PC-3 (cell line): ENCODE results near the gene EEF1A2. TPM values are rescaled to one million over a fixed set of nuclear protein-coding genes. Genes with fewer than 3 reads are reported as not detected.

Experiments used
- ATAC-seq: fragments of 200-7000 bp; cut with Tn5 transposase; 2 replicates; pipeline ENCODE4 v1.9.1; 2020; ENCODE audit warnings: mild to moderate bottlenecking, moderate library complexity
- BruUV-seq: library from RNA; stranded (reverse); fragments of 400-500 nt; replicated peaks from 2 replicates; lab custom pipeline; 2021; lab: Mats Ljungman, UMichigan
- CTCF ChIA-PET: fragments of 300-600 bp; sonication (Branson Sonifier 250); formaldehyde crosslinking; loops from one replicate; lab custom pipeline; 2022; ENCODE audit warnings: antibody characterized with exemption; lab: Charles Lee
- POLR2A ChIA-PET: fragments of 300-600 bp; sonication (Branson Sonifier 250); formaldehyde crosslinking; loops from one replicate; lab custom pipeline; 2022; ENCODE audit warnings: antibody characterized with exemption; ENCODE audit not compliant: unreplicated experiment; lab: Charles Lee
- DNase-seq: peaks from one replicate; pipeline ENCODE4 v3.0.0-alpha.2; 2015
- H2AFZ ChIP-seq: fragments of 300-600 bp; sonication (generic); 2 replicates; pipeline ENCODE4 v1.6.0; 2016; ENCODE audit warnings: antibody characterized with exemption, low read length
- H3F3A ChIP-seq: fragments of 300-600 bp; sonication (generic); one replicate; pipeline ENCODE4 v1.6.0; 2017; ENCODE audit warnings: antibody characterized with exemption, low read length, control low read depth, mild to moderate bottlenecking; ENCODE audit not compliant: unreplicated experiment
- H3K27ac ChIP-seq: fragments of 300-600 bp; sonication (generic); 2 replicates; pipeline ENCODE4 v1.5.1; 2016; ENCODE audit warnings: mild to moderate bottlenecking, low read length
- H3K27me3 ChIP-seq: fragments of 300-600 bp; sonication (generic); 2 replicates; pipeline ENCODE4 v1.6.1; 2016; ENCODE audit warnings: low read length, mixed read lengths
- H3K36me3 ChIP-seq: fragments of 300-600 bp; sonication (generic); 2 replicates; pipeline ENCODE4 v1.6.1; 2016; ENCODE audit warnings: low read depth, mixed run types, low read length, mixed read lengths
- H3K4me1 ChIP-seq: fragments of 300-600 bp; sonication (generic); 2 replicates; pipeline ENCODE4 v1.5.1; 2016; ENCODE audit warnings: low read length; ENCODE audit not compliant: insufficient read depth
- H3K4me2 ChIP-seq: fragments of 300-600 bp; sonication (generic); 2 replicates; pipeline ENCODE4 v1.6.0; 2016; ENCODE audit warnings: low read length
- H3K4me3 ChIP-seq: fragments of 300-600 bp; sonication (generic); 2 replicates; pipeline ENCODE4 v1.5.1; 2016; ENCODE audit warnings: mild to moderate bottlenecking, low read length, mixed read lengths
- H3K79me2 ChIP-seq: fragments of 300-600 bp; sonication (generic); 2 replicates; pipeline ENCODE4 v1.6.1; 2017; ENCODE audit warnings: low read length, mixed read lengths
- H3K9ac ChIP-seq: fragments of 300-600 bp; sonication (generic); 2 replicates; pipeline ENCODE4 v1.6.0; 2016; ENCODE audit warnings: mild to moderate bottlenecking, low read length
- H3K9me2 ChIP-seq: fragments of 300-600 bp; sonication (generic); replicated peaks from 2 replicates; pipeline ENCODE4 v1.6.1; 2016; ENCODE audit warnings: mixed run types, low read length, mixed read lengths
- H3K9me3 ChIP-seq: fragments of 300-600 bp; sonication (generic); 2 replicates; pipeline ENCODE4 v1.6.1; 2016; ENCODE audit warnings: low read length, mixed read lengths
- H4K20me1 ChIP-seq: fragments of 300-600 bp; sonication (generic); 2 replicates; pipeline ENCODE4 v1.6.1; 2016; ENCODE audit warnings: low read length, mixed read lengths
- CTCF ChIP-seq: fragments of 300-600 bp; sonication (generic); conservative IDR thresholded peaks from 2 replicates; pipeline ENCODE4 v1.5.1; 2017; ENCODE audit warnings: antibody characterized with exemption, low read depth, mild to moderate bottlenecking, low read length
- EZH2 ChIP-seq: fragments of 300-600 bp; sonication (generic); IDR thresholded peaks from one replicate; pipeline ENCODE4 v1.6.1; 2017; ENCODE audit warnings: antibody characterized with exemption, mild to moderate bottlenecking, low read length; ENCODE audit not compliant: unreplicated experiment
- EZH2phosphoT487 ChIP-seq: fragments of 300-600 bp; sonication (generic); IDR thresholded peaks from 2 replicates; pipeline ENCODE4 v1.6.1; 2018; ENCODE audit warnings: mild to moderate bottlenecking, antibody characterized with exemption, low read length, borderline replicate concordance
- intact Hi-C: fragments of 100-400 bp; cut with micrococcal nuclease; formaldehyde crosslinking; loops from 2 replicates; pipeline ENCODE4 v1.9.0; 2023
- total RNA-seq: library from RNA; depleted of rRNA; stranded (reverse); fragments of >200 nt; gene quantifications from 2 replicates; pipeline ENCODE4 v1.2.3, GENCODE V29; 2014

EEF1A2 gene
- total RNA-seq, 1 experiment from 2014 or later: 463 TPM

- Histone ChIP-seq H3K4me1 (peaks cover 6% of the 10 kb centered on the region), H3K9me3 (no peaks in the 10 kb centered on the region), H3K27me3 (peaks cover 24% of the 10 kb centered on the region), H3K4me3 (no peak overlapping the region), H3K9ac (no peak overlapping the region), H2AFZ (no peak overlapping the region), H3K79me2 (no peaks in the 10 kb centered on the region), H3F3A (no peaks in the 10 kb centered on the region), H3K27ac (no peak overlapping the region), H3K9me2 (no peaks in the 10 kb centered on the region), H4K20me1 (no peaks in the 10 kb centered on the region), H3K4me2 (no peak overlapping the region), H3K36me3 (no peaks in the 10 kb centered on the region)
- intact Hi-C loops: no loop called here
- no TSS peak for BruUV-seq
- ChIA-PET CTCF (no interaction called here), POLR2A (no interaction called here)
- no peak for DNase-seq
- TF ChIP-seq EZH2phosphoT487 (no peak), EZH2 (no peak), CTCF (no peak)
- no peak for ATAC-seq
These were observed 48.8 kb downstream of the EEF1A2 start for GRCh38 chr20:63449796-63450730.

DNA sequence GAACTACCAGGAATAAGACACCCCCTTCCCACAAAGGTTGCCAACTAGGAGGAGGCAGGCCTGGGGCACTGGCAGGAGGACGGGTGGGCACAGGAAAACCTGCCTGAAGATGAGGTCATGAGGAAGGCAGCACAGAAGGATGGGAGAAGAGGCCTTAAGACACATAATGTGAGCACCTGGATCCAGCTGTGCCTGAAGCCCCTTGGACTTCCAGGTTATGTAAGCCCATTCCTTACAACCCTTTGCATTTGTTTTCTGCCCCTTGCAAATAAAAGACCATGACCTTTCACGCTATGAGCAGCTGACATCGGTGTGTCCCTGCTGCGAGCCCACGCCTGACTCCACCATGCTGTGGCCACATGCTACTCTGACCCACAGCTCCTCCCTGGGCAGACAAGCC, 49.9 kb downstream of the EEF1A2 start:
- no peak overlapping the region for H3K4me3 ChIP-seq
- no peak overlapping the region for H2AFZ ChIP-seq
- no TSS peak for BruUV-seq
- intact Hi-C loops: no loop called here
- no peaks in the 10 kb centered on the region for H4K20me1 ChIP-seq
- no peaks in the 10 kb centered on the region for H3K79me2 ChIP-seq
- ChIA-PET CTCF (no interaction called here), POLR2A (no interaction called here)
- H3K27ac ChIP-seq: no peak overlapping the region
- H3F3A ChIP-seq: no peaks in the 10 kb centered on the region
- TF ChIP-seq CTCF: no peak
- no peak for TF ChIP-seq EZH2phosphoT487
- no peak for TF ChIP-seq EZH2
- no peaks in the 10 kb centered on the region for H3K36me3 ChIP-seq
- no peaks in the 10 kb centered on the region for H3K9me2 ChIP-seq
- peaks cover under 1% of the 10 kb centered on the region; the same call in 1 of the 2 replicates for H3K4me1 ChIP-seq
- no peak overlapping the region for H3K4me2 ChIP-seq
- no peak overlapping the region for H3K9ac ChIP-seq
- no peaks in the 10 kb centered on the region for H3K9me3 ChIP-seq
- 0 out of 2 replicates have a peak, but pooled peaks cover 14% of the 10 kb centered on the region for H3K27me3 ChIP-seq
- DNase-seq (no peak), ATAC-seq (no peak)

DNA sequence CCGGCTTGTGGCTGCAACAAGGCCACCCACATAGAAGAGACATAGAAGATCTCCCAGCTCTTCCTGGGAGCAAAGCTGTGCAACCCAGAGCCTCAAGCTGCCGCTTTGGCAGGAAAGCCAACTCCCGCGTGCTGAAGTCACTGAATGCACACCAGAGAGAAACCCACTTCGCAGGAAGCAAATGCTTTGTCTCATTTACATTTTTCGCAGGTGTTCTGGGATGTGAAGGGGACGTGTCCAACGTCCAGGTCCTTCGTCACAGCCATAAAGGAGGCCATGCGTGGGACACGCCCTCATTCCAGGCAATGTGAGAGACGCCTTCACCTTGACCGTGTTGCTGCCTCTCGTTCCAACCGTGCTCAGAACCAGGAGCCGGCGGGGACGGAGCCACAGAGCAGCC, 50.9 kb downstream of the EEF1A2 start:
- intact Hi-C loops: no loop called here
- no peak for DNase-seq
- H3K4me2 ChIP-seq: no peak overlapping the region
- no peak; the same call in 1 of the 2 replicates for ATAC-seq
- H3K36me3 ChIP-seq: no peaks in the 10 kb centered on the region
- H2AFZ ChIP-seq: no peak overlapping the region
- H3K27me3 ChIP-seq: 0 out of 2 replicates have a peak, but pooled peaks cover 10% of the 10 kb centered on the region
- BruUV-seq: no TSS peak
- CTCF ChIA-PET: no interaction called here
- no peaks in the 10 kb centered on the region for H3K4me1 ChIP-seq
- no peak overlapping the region for H3K27ac ChIP-seq
- no peaks in the 10 kb centered on the region for H3K9me3 ChIP-seq
- no peak overlapping the region for H3K4me3 ChIP-seq
- POLR2A ChIA-PET: no interaction called here
- H4K20me1 ChIP-seq: no peaks in the 10 kb centered on the region
- H3K79me2 ChIP-seq: no peaks in the 10 kb centered on the region
- TF ChIP-seq CTCF (no peak), EZH2phosphoT487 (no peak), EZH2 (no peak)
- no peaks in the 10 kb centered on the region for H3F3A ChIP-seq
- no peaks in the 10 kb centered on the region for H3K9me2 ChIP-seq
- no peak overlapping the region for H3K9ac ChIP-seq
